SKM-1 (cell line): ENCODE results near the gene CDC42EP5.

ENCODE experiments used
- DNase-seq: peaks from one replicate; lab custom pipeline; 2025; ENCODE audit not compliant: unreplicated experiment; lab: John Stamatoyannopoulos, UW

Gene CDC42EP5

DNA sequence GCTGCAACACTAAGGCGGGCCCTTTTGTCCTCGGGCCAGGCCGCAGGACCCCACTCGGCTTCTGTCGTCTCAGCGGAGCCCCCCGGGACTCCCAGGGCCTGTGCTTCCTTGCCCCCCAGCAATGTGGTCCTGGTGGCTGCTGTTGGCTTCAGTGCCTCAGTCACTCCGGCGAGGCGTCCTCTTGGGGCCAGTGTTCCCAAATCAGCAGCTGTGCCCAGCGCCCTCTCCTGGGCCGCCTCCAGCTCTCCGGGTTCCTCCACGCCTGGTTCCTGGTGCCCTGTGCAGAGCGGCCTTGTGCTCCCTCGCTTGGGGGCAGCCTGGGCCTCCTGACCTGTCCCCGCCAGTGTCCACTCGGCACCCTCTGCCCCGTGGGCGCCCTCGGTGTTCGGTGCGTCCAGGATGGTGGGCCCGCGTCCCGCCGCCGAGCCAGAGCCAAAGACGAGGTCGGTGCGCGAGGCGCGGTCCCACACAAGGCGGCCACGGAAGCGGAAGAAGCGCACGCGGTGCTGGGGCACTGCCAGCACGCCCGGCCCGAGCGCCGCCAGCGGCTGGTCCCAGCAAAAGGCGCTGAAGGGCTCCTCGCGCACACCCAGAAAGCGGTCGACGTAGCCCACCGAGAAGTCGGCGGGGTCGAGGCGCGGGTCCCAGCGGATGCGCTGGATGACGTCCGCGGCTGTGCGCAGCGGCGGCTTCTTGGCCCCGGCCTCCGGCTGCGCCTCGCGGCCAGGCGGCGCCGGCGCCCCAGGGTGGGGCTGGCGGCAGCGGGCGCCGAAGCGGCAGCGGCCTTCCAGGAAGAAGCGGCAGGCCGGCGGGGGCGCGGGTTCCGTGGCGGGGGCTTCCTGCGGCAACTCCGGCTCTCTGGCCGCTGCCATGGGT lies 10.2 kb downstream of the CDC42EP5 start:
- DNase-seq: no peak

DNA sequence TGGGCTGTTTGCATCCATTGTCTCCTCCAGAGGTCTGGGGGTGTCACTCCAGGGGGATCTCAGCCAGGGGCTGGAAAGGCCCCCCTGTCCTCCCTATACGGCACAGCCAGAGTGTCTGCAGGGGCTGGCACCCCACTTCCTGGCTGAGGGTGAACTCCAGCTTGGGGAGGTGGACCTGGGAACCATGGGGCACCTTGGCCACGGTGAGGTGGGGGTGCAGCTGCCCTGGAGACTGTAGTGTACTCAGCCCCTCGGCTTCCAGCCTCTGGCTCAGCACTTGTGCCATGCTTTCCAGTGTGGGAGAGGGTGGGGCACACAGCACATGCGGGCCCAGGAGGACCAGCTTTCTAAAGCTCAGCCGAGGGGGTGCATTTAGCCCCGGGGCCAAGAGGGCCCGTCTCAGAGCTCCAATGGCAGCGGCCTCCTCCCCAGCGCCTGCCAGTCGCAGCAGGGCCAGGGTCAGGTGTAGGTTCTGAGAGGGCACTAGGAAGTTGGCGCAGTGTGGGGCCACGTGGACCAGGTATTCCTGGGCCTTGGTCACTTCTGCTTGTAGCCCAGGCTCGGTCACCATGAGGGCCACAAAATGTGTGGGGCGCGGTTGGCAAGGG lies 10.9 kb downstream of the CDC42EP5 start:
- DNase-seq: no peak

DNA sequence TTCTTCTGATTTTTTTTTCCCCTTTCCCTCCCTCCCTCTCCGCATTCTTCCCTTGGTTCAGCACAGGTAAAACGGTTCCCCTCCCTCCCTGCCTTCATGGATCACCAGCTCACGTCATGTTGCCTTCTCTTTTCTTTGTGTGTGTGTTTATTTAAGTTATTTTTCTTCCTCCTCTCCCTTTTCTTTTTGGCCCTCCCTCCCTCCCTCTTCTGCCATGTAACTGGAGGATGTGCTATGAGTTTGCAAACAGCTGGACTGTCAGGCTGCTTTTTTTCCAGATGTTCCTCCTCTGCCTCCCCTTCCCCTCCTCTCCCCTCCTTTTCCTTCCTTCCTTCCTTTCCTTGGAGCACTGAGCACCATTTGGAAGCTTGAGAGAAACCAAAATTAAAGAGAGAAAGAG lies 11.5 kb downstream of the CDC42EP5 start:
- no peak for DNase-seq

DNA sequence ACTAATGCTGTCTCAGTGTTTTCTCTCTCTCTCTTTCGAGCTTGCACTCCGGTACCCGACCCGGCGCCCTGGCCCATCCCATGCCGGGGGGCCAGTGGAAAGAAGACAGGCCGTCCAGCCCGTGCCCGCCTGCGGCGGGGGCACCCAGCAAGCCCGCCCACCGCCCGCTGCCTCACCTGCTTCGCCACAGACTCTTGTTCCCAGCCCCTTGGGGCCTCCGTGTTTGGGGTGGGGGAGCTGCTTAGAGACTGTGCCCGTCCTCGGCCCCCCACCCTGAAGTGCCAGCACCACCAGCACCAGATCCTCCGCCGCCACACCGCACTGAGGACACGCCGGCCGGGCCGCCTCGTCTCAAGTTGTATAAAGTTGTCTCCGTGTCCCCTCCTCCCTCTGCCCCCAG lies 11.9 kb downstream of the CDC42EP5 start:
- DNase-seq: no peak

DNA sequence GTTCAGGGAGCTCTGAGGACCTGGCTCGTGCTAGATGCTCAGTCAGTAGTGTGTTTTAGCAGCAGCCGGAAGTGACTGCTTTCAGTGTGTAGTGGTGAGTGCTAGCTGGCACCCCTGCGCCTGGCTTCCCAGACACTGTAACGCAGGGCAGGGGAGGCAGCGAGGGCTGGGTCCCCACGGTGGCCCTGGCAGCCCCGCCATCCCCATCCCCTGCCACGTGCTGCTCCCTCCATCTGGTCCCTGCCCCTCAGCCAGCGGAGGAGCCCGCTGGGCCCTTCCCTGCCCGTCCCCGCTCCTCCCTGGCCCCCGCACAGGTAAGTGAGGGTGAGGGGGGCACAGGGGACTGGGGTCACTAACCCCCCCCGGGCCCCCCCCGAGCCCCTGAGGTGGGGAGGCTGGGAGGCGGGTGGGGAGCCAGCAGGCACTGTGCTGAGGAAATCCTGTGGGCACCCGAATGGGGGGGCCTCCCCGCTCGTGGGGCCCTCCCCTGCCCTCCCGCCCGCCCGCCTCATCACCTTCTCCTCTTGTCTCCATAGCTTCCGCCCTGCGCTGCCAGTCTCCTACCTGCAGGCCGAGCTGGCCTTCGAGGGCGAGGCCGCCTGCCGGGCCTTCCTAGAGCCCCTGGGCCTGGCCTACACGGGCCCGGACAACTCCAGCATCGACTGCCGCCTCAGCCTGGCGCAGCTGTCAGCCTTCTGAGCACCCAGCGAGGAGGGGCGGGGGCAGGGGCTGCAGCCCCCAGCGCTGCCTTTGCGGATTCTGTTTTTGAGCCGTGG lies 12.7 kb downstream of the CDC42EP5 start:
- no peak for DNase-seq

DNA sequence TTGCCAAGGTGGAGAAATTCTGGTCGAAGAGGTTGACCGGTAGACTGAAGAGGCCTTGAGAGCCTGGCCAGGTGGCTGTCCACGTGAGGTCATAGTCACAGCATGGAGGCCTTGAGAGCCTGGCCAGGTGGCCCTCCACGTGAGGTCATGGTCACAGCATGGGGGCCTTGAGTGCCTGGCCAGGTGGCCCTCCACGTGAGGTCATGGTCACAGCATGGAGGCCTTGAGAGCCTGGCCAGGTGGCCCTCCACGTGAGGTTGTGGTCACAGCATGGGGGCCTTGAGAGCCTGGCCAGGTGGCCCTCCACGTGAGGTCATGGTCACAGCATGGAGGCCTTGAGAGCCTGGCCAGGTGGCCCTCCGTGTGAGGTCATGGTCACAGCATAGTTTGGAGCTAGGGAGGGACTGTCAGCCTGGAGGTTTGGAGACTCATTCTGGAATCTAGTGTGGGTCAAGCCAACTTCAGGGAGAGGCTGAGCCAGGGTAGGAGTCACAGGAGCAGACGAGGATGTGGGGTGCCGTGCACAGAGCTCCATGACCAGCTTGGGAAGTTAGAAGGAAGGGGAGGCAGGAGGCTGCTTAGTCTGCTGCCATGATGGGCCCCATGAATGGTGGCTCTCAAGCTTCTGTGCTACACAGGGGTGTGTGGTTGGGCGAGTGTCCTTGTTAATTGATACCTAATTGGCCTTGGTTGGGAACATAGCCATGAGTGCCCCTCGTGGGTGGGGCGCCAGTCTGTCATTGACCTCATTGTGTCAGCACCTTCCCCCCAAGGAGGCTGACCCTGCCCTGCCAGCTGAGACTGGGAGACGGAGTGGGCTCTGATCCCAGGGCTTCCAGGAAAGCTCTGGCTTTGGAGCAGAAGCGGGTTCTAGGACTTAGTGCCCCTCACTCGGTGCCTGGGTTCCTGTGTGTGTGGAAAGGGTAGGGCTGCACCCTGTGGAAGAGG lies 13.5 kb downstream of the CDC42EP5 start:
- no peak for DNase-seq

DNA sequence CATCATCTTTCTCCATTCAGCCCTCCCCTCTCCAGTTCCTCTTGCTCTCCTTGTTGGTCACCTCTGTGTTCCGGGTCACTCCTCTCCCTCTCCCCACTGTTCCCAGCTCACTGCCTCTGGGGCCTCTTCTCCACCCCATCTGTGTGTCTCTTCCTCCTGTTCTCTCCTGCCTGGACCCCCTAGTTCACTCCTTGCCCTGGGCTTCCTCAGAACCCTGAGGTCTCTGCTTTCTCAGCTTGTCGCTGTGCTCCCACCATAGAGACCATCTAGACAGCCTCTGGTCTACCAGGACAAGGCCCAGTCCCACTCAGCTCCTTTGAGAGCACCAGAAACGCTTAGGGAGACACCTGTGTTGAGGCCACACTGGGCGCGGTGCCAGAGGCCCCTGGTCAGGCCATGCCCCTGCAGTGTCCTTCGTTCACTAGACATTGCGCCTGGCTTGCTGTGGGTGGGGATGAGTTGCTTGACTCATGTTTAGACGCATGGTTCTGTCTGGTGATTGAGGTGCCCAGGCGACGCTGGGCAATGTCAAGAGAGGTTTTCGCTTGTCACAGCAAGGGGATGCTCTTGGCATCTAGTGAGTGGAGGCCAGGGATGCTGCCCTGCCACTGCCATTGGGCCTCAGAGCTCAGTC lies 14.3 kb downstream of the CDC42EP5 start:
- no peak for DNase-seq

DNA sequence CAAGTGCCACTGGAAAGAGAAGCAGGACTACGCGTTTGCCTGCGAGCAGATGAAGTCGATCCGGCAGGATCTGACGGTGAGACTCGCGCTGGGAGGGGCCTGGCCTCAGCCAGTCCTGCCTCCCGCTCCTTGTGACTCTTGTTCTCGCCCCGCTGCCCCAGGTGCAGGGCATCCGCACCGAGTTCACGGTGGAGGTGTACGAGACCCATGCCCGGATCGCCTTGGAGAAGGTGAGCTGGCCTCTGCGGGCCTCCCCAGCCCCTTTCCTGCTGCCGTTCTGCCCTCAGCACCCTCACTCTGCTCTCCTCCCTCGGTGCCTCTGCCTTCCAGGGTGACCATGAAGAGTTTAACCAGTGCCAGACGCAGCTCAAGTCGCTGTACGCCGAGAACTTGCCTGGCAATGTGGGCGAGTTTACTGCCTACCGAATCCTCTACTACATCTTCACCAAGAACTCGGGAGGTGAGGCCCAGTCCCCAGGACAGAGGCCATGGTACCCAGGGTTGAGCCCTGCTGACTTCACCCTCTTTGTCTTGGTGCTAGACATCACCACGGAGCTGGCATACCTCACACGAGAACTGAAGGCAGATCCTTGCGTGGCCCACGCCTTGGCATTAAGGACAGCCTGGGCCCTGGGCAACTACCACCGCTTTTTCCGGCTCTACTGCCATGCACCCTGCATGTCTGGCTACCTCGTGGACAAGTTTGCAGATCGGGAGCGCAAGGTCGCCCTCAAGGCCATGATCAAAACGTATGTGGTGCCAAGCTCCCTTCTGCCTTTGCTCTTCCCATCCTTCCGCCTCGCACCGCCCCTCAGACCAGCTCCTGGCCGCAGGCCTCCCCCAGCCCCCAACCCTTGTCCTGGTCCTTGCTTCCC lies 15.1 kb downstream of the CDC42EP5 start:
- no peak for DNase-seq

DNA sequence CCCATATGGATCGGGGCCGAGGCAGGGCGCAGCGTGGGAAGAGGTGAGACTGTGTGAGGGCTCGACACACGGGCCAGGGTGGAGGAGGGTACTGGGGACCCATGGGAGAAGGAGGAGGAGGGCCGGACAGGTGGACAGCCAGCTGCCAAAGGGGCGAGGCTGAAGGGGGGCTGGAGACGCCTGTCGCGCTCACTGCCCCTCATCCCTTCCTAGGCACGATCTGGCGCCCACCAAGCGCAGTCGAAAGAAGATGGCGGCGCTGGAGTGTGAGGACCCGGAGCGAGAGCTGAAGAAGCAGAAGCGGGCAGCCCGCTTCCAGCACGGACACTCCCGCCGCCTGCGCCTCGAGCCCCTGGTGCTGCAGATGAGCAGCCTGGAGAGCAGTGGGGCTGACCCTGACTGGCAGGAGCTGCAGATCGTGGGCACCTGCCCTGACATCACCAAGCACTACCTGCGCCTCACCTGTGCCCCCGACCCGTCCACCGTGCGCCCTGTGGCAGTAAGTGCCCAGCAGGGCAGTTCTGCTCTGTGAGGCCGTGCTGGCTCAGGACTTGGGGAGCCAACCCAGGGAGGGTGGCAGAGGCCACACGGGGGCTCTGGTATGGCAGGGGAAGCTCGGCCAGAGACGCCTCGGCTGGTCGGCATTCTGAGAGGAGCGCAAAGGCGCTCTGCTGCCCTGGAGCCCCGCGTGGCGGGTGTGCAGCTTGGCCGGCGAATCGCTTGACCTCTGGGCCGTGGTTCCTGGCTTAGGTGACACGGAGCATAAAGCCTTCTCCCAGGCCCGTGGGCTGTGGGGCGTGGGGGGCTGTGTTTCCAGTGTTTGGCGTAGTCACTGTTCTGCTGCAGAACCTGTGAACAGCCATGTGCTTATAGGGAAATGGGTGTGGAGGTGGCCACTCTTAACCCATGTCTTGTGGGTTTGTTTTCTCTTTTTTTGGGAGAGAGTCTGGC lies 16.4 kb downstream of the CDC42EP5 start:
- DNase-seq: no peak

DNA sequence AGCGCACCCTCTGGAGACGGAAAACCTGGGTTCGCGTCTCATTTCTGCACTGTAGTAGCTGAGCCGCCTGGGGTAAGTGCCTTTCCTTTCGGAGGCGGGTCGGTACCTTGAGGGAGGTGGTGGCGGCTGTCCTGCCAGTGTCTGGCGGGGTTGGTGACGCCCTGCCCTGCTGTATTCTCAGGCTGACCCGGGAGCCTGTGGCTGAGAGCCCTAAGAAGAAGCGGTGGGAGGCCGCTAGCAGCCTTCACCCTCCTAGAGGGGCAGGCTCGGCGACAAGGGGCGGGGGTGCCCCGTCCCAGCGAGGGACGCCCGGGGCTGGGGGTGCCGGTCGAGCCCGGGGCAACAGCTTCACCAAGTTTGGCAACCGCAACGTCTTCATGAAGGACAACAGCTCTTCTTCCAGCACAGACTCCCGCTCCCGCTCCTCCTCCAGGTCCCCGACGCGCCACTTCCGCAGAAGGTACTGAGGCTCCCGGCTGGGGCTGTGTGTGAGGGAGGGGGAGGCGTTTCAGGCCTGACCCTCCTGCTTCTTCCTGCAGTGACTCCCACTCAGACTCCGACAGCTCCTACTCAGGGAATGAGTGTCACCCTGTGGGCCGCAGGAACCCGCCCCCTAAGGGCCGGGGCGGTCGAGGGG lies 17.2 kb downstream of the CDC42EP5 start:
- no peak for DNase-seq

DNA sequence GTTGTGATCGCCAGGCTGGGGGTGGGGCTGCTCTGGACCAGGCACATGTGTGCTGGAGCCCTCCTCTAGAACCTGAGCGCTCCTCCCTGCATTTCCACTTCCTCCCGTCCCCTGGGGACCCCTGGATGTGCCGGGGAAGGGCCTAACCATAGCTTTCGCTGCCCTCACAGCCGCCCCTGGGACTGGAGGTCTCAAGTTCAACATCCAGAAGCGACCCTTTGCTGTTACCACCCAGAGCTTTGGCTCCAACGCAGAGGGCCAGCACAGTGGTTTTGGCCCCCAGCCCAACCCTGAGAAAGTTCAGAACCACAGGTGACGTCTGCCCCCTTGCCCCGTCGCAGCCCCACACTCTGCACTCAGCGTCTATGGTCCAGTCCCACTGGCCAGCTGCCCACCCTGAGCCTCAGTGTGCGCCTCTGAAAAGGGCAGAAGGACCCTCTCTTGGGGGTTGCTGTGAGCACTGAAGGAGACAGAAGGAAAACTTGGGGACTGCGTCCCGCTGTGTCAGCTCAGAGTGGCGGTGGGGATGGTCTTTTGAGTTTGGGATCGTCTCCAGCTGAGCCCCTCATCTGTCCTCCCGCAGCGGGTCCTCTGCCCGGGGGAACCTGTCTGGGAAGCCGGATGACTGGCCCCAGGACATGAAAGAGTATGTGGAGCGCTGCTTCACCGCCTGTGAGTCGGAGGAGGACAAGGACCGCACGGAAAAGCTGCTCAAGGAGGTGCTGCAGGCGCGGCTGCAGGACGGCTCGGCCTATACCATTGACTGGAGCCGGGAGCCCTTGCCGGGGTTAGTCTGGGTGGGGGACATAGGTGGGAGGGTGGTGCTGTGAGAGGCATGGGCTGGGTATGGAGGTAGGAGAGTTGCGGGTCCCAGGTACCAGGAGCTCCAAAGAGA lies 18.1 kb downstream of the CDC42EP5 start:
- no peak for DNase-seq

DNA sequence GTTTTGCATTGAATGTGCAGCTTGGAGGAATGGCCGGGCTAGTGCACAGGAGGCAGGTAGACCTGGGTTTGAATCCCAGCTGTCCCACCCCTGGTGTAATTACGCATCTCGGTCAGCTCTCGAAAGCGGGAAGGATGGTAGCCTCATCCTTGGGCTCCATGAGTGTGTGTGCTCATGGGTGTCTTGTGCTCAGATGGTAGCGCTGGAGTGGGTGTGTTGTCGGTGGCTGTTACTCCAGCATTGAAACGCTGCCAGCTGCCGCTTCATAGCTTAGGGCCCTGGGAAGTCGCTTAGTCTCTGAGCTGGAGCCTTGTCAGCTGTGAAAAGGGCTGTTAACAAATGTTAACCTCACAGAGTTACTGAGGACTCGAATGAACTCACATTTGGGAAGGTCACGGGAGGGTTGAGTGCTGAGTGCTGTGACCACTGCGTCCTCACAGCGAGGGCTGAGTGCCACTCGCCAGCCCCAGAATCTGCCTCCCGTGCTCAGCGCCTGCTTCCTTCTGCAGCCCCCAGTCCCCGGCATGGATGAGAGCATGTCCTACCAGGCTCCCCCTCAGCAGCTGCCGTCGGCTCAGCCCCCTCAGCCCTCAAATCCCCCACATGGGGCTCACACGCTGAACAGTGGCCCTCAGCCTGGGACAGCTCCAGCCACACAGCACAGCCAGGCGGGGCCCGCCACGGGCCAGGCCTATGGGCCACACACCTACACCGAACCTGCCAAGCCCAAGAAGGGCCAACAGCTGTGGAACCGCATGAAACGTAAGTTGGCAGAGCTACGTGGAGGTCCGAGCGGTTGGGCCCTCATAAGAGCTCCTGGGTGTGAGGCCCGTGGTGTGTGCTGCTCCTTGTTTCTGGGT lies 18.9 kb downstream of the CDC42EP5 start:
- no peak for DNase-seq

DNA sequence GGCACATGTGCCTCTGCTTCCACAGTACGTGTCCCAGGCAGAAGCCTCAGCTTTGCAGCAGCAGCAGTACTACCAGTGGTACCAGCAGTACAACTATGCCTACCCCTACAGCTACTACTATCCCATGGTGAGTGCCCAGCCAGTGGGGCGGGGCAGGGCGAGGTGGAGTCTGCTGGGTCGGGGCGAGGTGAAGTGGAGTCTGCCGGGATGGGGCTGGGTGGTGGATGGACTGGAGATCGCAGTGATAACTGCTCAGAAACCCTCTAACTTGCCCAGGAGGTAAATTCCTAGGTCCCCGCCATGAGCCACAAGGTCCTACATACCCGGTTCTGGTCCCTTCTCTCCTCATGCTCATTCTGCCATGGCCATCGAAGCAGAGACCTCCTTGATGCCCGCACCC lies 20.5 kb downstream of the CDC42EP5 start:
- no peak for DNase-seq

DNA sequence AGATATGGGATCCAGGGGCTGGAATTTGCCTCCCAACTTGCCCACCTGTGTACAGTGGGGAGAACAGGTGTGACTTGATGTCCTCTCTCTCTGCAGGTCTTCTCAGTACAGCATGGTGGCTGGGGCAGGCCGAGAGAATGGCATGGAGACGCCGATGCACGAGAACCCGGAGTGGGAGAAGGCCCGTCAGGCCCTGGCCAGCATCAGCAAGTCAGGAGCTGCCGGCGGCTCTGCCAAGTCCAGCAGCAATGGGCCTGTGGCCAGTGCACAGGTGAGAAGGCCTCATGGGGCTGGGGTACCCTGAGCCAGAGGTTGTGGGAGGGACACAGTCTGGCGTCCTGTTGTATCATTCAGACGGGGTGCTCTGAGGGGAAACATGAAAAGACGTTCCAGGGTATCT lies 21.1 kb downstream of the CDC42EP5 start:
- DNase-seq: no peak

DNA sequence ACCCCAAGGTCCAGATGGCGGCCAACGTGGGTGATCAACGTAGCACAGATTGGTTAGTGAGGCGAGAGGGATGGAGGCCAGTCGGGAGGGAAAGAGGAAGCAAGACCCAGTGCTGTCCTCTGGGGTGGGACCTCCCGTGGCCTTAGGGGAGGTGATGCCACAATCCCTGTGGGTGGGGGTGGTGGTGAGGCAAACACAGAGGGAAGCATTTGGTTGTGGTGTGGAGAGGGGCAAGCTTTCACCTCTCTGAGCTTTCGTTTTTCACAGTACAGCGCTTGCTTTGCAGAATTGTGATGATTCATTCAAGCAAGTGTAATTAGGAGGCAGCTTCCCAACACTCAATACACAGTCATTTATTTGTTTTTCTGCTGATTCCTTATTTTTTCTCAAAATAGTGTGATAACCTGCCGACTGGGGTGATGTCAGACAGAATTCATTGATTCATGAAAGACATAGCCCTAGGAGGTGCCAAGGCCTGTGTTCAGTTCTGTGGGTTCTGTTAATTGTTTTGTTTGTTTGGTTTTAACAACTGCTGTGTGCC lies 21.7 kb downstream of the CDC42EP5 start:
- no peak for DNase-seq

DNA sequence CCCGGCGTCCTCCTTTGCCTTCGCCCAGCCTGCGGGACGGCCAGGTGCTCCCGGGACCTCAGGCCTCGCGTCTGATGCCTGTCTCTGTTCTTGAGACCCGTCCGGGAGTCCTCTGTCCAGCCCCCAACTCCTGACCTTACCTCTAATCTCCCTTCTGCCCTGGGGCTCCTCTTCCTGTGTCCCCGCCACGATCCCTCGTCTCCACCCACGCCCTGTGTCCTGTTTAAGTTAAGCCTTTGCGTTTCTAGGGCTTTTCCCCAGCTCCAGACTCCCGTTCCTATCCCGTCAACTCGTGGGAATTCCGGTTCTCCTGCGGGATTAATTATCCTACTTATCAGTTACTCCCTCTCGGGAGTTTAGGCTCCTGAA lies 23.4 kb downstream of the CDC42EP5 start:
- DNase-seq: no peak
